Endothelial cell of umbilical vein (primary cell): ENCODE data around the gene EDEM2. TPM values are rescaled to one million over a fixed set of nuclear protein-coding genes. Genes with fewer than 3 reads are reported as not detected.
A peak's percentile ranks its signal among the peaks of the same experiment; 100 is the strongest.

Source experiments
- BruUV-seq: library from RNA; stranded (reverse); fragments of 400-500 nt; replicated peaks from 2 replicates; lab custom pipeline; 2021; lab: Mats Ljungman, UMichigan
- CTCF ChIA-PET: fragments of 300-600, 350-600 bp; sonication (Branson Sonifier 250); formaldehyde crosslinking; loops from one replicate; lab custom pipeline; 2021; ENCODE audit warnings: antibody characterized with exemption, inconsistent platforms; lab: Charles Lee
- POLR2A ChIA-PET: fragments of 300-600, 350-600 bp; sonication (Branson Sonifier 250); formaldehyde crosslinking; loops from one replicate; lab custom pipeline; 2021; ENCODE audit warnings: antibody characterized with exemption, inconsistent platforms; lab: Charles Lee
- DNase-seq: peaks from one replicate; pipeline ENCODE4 v3.0.0-alpha.2; 2011; ENCODE audit warnings: low read depth, low spot score
- FAIRE-seq: peaks from 2 replicates; lab custom pipeline; 2011; peaks lifted over from hg19 to GRCh38; lab: Jason Lieb, UNC
- H2AFZ ChIP-seq: 2 replicates; pipeline ENCODE4 v1.6.0; 2012; ENCODE audit warnings: low read depth, low read length, control low read depth, inconsistent platforms
- H3K27ac ChIP-seq: 2 replicates; pipeline ENCODE4 v1.5.1; 2011; ENCODE audit warnings: low read depth, mild to moderate bottlenecking, control low read depth, low read length, moderate library complexity; ENCODE audit not compliant: insufficient read depth
- H3K27me3 ChIP-seq, 2 experiments: 2 replicates each; pipeline versions ENCODE4 v1.6.0 to v1.6.1; 2011; ENCODE audit warnings: low read length in 2 of 2, mixed read lengths in 1 of 2; ENCODE audit not compliant: control insufficient read depth in 2 of 2, insufficient read depth in 2 of 2
- H3K36me3 ChIP-seq, 2 experiments: 2 replicates in 1 of 2; 3 replicates in 1 of 2; pipeline ENCODE4 v1.5.1; 2011; ENCODE audit warnings: low read length in 2 of 2, mild to moderate bottlenecking in 1 of 2, moderate library complexity in 1 of 2; ENCODE audit not compliant: control insufficient read depth in 2 of 2, insufficient read depth in 2 of 2; ENCODE audit errors: extremely low read depth in 1 of 2
- H3K4me1 ChIP-seq: 3 replicates; pipeline ENCODE4 v1.5.1; 2011; ENCODE audit warnings: mild to moderate bottlenecking, low read length; ENCODE audit not compliant: control insufficient read depth, insufficient read depth; ENCODE audit errors: extremely low read depth
- H3K4me2 ChIP-seq: 2 replicates; pipeline ENCODE4 v1.6.1; 2011; ENCODE audit warnings: low read length, control low read depth, mixed read lengths; ENCODE audit not compliant: insufficient read depth
- H3K4me3 ChIP-seq, 3 experiments: fragments of 200-600 bp in 1 of 3; sonication (generic), shearing (Covaris generic) in 1 of 3; replicated peaks in 1 of 3; 2 replicates each; pipeline ENCODE4 v1.5.1; 2011 to 2016; ENCODE audit warnings: control low read depth in 3 of 3, low read length in 3 of 3, mild to moderate bottlenecking in 2 of 3, inconsistent platforms in 1 of 3, low read depth in 1 of 3, moderate library complexity in 1 of 3; ENCODE audit not compliant: insufficient read depth in 1 of 3
- H3K79me2 ChIP-seq: 2 replicates; pipeline ENCODE4 v1.6.0; 2012; ENCODE audit warnings: low read length, inconsistent platforms; ENCODE audit not compliant: control insufficient read depth, insufficient read depth
- H3K9ac ChIP-seq: replicated peaks from 2 replicates; pipeline ENCODE3; 2011; ENCODE audit warnings: low read length, control low read depth; ENCODE audit not compliant: insufficient read depth; ENCODE audit errors: extremely low read depth
- H3K9me1 ChIP-seq: replicated peaks from 3 replicates; pipeline ENCODE4 v1.6.0; 2011; ENCODE audit warnings: mild to moderate bottlenecking, low read length; ENCODE audit not compliant: control insufficient read depth, insufficient read depth; ENCODE audit errors: extremely low read depth
- H3K9me3 ChIP-seq: replicated peaks from 2 replicates; pipeline ENCODE4 v1.5.1; 2012; ENCODE audit warnings: low read length, inconsistent platforms; ENCODE audit not compliant: control insufficient read depth, insufficient read depth
- H4K20me1 ChIP-seq: replicated peaks from 2 replicates; pipeline ENCODE3; 2011; ENCODE audit warnings: mild to moderate bottlenecking, low read length; ENCODE audit not compliant: control insufficient read depth, insufficient read depth; ENCODE audit errors: extremely low read depth
- POLR2A ChIP-seq: IDR thresholded peaks from 2 replicates; pipeline ENCODE4 v1.6.1; 2012; ENCODE audit warnings: low read depth, mild to moderate bottlenecking, control low read depth, low read length
- dilution Hi-C: fragments of 300-500 bp; cut with MboI; formaldehyde crosslinking; loops from one replicate; pipeline ENCODE4 v1.15.0; 2019; ENCODE audit warnings: low sequenced_read_pairs; ENCODE audit not compliant: extremely low pct_ligation_motif_present
- intact Hi-C: fragments of 100-400 bp; cut with micrococcal nuclease; formaldehyde crosslinking; loops from one replicate; pipeline ENCODE4 v1.10.0; 2022
- polyA plus RNA-seq, 4 experiments: library from polyadenylated mRNA; depleted of rRNA in 3 of 4; stranded (reverse) in 3 of 4; unstranded in 1 of 4; fragments of >200 nt; gene quantifications; 2 replicates each; pipeline versions ENCODE4 v1.2.1 to v1.2.3, GENCODE V29; 2011 to 2012; ENCODE audit warnings: missing spikeins in 1 of 4
- total RNA-seq: library from RNA; stranded (reverse); gene quantifications from 2 replicates; pipeline ENCODE4 v1.2.3, GENCODE V29; 2021
- TF ChIP-seq, protein P1 (sequence below): IDR thresholded peaks from 2 replicates; pipeline ENCODE4 v1.6.1; 2011; ENCODE audit not compliant: insufficient read depth, insufficient read length
- TF ChIP-seq, protein P2 (sequence below), 2 donors: IDR thresholded peaks; 1 replicate in 1 of 2; 2 replicates in 1 of 2; pipeline ENCODE4 v1.5.1; 2011; ENCODE audit warnings: low read length in 2 of 2, mild to moderate bottlenecking in 2 of 2, moderate library complexity in 2 of 2, control low read depth in 1 of 2, inconsistent platforms in 1 of 2, low read depth in 1 of 2; ENCODE audit not compliant: insufficient read depth in 1 of 2; ENCODE audit errors: extremely low read depth in 1 of 2

The EDEM2 gene
- total and polyA plus RNA-seq, 2 donors (not counting 3 experiments of a cell fraction or from before 2014, with no cell fraction given): 29.1 to 39.5 TPM

DNA sequence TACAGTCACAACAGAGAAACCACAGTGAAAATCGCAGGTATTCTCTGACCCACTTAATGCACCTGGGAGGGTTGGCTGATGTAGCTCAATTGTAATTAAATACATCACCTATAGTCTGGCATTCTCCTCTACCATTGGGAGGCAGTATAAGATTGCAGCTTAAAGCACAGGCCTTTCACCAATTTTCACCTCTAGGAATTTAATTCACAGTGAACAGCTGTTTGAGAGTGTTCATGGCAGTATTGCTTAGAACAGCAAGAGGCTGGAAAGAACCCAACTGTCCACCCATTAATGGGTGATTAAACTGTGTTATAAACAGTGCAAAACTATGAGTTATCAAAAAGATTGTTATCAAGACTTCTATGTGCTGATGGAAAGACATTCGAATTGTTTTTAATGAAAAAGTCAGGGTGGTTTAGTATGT is 2.0 kb downstream of the EDEM2 start:
- peak; percentile 86 for DNase-seq

More for the DNA sequence above, 2.0 kb downstream of the EDEM2 start:
- dilution Hi-C loops (no loop called here), intact Hi-C loops (loop anchor here (1.0 to 2.0 kb wide), 4 partner anchors 52 to 294 kb away; partner anchors contain the start of gene TRPC4AP)
- POLR2A ChIA-PET: interaction anchor here (0.6 to 3.6 kb wide), 2 partner anchors 21 to 66 kb away, joined by 4 to 18 read pairs; no protein-coding TSS in a partner anchor
- Histone ChIP-seq H3K79me2 (peaks cover 8% of the 10 kb centered on the region), H3K9me1 (no peaks in the 10 kb centered on the region), H3K9me3 (no peaks in the 10 kb centered on the region), H3K9ac (no peak overlapping the region), H4K20me1 (no peaks in the 10 kb centered on the region), H3K36me3 (peaks cover 2 to 3% of the 10 kb centered on the region in 2 experiments), H3K4me2 (no peak overlapping the region), H2AFZ (no peak overlapping the region), H3K4me3 (no peak overlapping the region), H3K4me1 (peaks cover 24% of the 10 kb centered on the region), H3K27ac (no peak overlapping the region), H3K27me3 (no peaks in the 10 kb centered on the region)
- CTCF ChIA-PET: interaction anchor here (0.5 to 8.6 kb wide), 82 partner anchors 9 to 312 kb away, joined by 3 to 294 read pairs (median 5); partner anchors contain the start of genes ACSS2, CEP250, EIF6 and GGT7
- TF ChIP-seq POLR2A: peak; percentile 15
- TF ChIP-seq, protein P1, sequence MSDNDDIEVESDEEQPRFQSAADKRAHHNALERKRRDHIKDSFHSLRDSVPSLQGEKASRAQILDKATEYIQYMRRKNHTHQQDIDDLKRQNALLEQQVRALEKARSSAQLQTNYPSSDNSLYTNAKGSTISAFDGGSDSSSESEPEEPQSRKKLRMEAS: no peak
- TF ChIP-seq, protein P2, sequence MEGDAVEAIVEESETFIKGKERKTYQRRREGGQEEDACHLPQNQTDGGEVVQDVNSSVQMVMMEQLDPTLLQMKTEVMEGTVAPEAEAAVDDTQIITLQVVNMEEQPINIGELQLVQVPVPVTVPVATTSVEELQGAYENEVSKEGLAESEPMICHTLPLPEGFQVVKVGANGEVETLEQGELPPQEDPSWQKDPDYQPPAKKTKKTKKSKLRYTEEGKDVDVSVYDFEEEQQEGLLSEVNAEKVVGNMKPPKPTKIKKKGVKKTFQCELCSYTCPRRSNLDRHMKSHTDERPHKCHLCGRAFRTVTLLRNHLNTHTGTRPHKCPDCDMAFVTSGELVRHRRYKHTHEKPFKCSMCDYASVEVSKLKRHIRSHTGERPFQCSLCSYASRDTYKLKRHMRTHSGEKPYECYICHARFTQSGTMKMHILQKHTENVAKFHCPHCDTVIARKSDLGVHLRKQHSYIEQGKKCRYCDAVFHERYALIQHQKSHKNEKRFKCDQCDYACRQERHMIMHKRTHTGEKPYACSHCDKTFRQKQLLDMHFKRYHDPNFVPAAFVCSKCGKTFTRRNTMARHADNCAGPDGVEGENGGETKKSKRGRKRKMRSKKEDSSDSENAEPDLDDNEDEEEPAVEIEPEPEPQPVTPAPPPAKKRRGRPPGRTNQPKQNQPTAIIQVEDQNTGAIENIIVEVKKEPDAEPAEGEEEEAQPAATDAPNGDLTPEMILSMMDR (IDR thresholded peaks at IDR 0.05; ENCODE audit: extremely low read depth in 1 of 2, insufficient read depth in 1 of 2, low read depth in 1 of 2, low read length in 2 of 2): peak; percentile 64 to 68
- peak; percentile 77 for FAIRE-seq
- BruUV-seq: no TSS peak
